NCI-H510A (cell line): ENCODE data around the gene PRSS27.
"Not testable (repeated sequence)": the region's sequence is repeated elsewhere in the genome, so short reads cannot be mapped to it uniquely, and the experiment has no call there.

Experiments
- DNase-seq: peaks from one replicate; lab custom pipeline; 2025; lab: John Stamatoyannopoulos, UW

PRSS27 gene

GRCh38 chr16:2708290-2708639 lies 11.8 kb downstream of the PRSS27 start:
- DNase-seq = no peak

GRCh38 chr16:2707368-2708289 lies 12.4 kb downstream of the PRSS27 start:
- DNase-seq = no peak

GRCh38 chr16:2706611-2707311 lies 13.3 kb downstream of the PRSS27 start:
- no peak for DNase-seq

- no peak for DNase-seq
Measured at GRCh38 chr16:2706085-2706484, 13.9 kb downstream of the PRSS27 start.

- no peak for DNase-seq
Measured at GRCh38 chr16:2705351-2705750, 14.7 kb downstream of the PRSS27 start.

- no peak for DNase-seq
Measured at GRCh38 chr16:2704983-2705275, 15.1 kb downstream of the PRSS27 start.

- DNase-seq = no peak
Measured at GRCh38 chr16:2704166-2704982, 15.7 kb downstream of the PRSS27 start.

GRCh38 chr16:2702871-2703745 lies 16.9 kb downstream of the PRSS27 start:
- DNase-seq = no peak

- no peak for DNase-seq
Measured at GRCh38 chr16:2702438-2702825, 17.6 kb downstream of the PRSS27 start.

- no peak for DNase-seq
Measured at GRCh38 chr16:2701713-2702437, 18.1 kb downstream of the PRSS27 start.

- no peak for DNase-seq
Measured at GRCh38 chr16:2701272-2701671, 18.8 kb downstream of the PRSS27 start.

GRCh38 chr16:2700786-2701185 lies 19.2 kb downstream of the PRSS27 start:
- no peak for DNase-seq

- no peak for DNase-seq
Measured at GRCh38 chr16:2699791-2700600, 20.0 kb downstream of the PRSS27 start.

GRCh38 chr16:2698965-2699750 lies 20.9 kb downstream of the PRSS27 start:
- no peak for DNase-seq

- DNase-seq = no peak
Measured at GRCh38 chr16:2698103-2698870, 21.7 kb downstream of the PRSS27 start.

GRCh38 chr16:2697401-2697948 lies 22.5 kb downstream of the PRSS27 start:
- no peak for DNase-seq

- not testable (repeated sequence) for DNase-seq
Measured at GRCh38 chr16:2696601-2697250, 23.3 kb downstream of the PRSS27 start.
